NCI-H226 (cell line): ENCODE data around the gene H6PD.

ENCODE experiments used
- DNase-seq: peaks from one replicate; pipeline ENCODE4 v3.0.0-alpha.2; 2015

H6PD gene

GRCh38 chr1:9261496-9261895 lies 26.9 kb downstream of the H6PD start:
- DNase-seq, result no peak

DNA sequence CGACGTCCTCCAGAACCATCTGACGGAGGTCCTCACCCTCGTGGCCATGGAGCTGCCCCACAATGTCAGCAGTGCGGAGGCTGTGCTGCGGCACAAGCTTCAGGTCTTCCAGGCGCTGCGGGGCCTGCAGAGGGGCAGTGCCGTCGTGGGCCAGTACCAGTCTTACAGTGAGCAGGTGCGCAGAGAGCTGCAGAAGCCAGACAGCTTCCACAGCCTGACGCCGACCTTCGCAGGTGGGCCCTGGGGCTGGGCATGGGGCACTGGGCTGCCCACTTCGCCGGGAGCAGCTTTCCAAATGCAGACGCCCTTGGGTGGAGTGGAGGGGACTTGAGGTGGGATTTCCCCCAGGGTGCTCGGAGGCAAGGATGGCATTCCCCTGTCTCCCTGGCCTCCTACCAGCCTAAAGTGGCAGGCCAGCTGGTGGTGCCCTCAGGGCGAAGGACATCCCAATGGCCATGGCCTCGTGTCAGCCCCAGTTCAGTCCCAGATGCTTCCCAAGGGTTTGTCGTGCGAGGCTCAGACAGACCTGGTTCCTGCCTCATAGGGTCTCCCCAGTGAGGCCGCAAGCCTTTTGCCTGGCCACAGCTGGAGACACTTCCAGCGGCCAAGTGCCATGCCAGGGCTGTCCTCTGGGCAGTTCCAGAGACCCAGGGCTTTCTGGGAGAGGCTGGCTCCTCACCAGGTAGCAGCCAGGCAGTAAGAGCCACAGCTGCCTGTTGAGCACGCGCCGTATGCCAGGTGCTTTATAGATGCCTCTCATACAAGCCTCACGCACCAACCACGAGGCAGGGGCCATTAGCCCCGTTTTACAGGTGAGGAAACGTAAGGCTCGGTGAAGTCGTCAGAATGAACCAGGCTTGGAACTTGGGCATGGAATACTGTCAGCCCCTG lies 27.8 kb downstream of the H6PD start:
- DNase-seq, result no peak

DNA sequence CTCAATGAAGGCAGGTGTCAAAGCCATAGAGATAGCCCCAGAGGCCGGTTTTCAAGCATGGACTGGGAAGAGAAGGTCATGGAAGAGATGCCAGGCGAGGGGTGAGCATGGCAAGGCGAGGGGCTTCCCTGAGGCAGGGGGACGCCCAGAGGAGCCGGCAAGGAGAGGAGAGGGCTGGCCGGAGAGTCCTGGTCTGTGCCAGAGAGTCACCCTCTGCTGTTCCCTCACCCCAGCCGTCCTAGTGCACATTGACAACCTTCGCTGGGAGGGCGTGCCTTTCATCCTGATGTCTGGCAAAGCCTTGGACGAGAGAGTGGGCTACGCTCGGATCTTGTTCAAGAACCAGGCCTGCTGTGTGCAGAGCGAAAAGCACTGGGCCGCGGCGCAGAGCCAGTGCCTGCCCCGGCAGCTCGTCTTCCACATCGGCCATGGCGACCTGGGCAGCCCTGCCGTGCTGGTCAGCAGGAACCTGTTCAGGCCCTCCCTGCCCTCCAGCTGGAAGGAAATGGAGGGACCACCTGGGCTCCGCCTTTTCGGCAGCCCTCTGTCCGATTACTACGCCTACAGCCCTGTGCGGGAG lies 28.8 kb downstream of the H6PD start:
- DNase-seq, result no peak

DNA sequence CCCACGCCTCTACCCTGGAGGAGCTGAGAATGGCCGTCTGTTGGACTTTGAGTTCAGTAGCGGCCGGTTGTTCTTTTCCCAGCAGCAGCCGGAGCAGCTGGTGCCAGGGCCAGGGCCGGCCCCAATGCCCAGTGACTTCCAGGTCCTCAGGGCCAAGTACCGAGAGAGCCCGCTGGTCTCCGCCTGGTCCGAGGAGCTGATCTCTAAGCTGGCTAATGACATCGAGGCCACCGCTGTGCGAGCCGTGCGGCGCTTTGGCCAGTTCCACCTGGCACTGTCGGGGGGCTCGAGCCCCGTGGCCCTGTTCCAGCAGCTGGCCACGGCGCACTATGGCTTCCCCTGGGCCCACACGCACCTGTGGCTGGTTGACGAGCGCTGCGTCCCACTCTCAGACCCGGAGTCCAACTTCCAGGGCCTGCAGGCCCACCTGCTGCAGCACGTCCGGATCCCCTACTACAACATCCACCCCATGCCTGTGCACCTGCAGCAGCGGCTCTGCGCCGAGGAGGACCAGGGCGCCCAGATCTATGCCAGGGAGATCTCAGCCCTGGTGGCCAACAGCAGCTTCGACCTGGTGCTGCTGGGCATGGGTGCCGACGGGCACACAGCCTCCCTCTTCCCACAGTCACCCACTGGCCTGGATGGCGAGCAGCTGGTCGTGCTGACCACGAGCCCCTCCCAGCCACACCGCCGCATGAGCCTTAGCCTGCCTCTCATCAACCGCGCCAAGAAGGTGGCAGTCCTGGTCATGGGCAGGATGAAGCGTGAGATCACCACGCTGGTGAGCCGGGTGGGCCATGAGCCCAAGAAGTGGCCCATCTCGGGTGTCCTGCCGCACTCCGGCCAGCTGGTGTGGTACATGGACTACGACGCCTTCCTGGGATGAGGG lies 29.7 kb downstream of the H6PD start:
- DNase-seq, result no peak

GRCh38 chr1:9265037-9265436 lies 30.5 kb downstream of the H6PD start:
- DNase-seq, result no peak

DNA sequence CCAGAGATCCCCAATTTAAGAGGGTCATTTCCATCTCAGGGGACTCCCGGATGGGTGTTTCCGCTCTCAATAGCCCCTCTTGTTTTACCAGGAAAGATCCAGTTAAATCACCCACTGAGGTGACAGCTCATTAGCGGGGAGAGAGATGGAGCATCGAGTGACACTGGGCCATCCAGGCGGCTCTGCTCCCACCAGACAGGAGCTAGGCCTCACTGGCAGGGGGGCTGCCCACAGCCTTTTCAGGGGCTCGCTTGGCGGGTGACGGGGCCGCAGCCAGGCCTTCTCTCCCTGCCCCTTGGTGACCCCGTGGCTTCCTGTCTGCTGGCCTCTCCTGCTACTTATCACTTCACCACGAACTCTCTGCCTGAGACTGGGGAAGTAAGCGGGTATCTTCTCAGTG lies 31.4 kb downstream of the H6PD start:
- DNase-seq, result no peak

DNA sequence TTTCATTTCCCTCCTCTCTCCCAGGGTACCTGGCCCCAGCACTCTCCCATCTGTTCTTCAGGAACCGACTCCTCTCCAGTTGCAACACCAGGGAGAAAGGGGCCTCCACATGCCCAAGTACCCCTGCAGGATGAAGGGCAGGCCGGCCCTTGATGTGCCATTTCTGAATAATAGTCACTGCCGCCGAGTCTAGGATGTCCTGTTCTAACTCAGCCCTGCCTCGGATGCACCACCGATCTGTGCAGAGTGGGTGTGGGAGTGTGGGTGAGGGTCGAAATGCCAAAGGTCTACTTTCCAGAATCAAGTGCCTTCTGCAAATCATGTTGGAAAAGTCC lies 32.7 kb downstream of the H6PD start:
- DNase-seq, result no peak

GRCh38 chr1:9267827-9268581 lies 33.4 kb downstream of the H6PD start:
- no peak for DNase-seq

DNA sequence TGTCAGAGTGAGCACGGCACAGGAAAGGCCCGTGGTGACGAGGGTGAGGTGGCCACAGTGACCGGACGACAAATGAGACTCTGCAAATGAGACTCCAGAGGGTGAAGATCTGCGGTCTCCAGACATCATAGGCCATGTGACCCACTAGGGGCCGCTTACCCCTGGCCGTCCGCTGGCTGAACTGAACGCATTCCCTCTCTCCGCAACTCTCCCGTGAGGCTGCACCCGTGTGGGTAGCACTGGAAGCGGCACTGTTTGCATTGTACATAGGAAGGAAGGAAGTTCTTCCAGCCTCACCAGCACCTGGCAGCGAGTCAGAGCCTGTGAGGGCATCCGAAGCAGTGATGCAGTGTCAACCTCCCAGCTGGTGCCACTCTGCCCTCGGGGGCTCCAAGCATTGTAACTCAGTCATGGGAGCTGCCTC lies 34.5 kb downstream of the H6PD start:
- no peak for DNase-seq

- no peak for DNase-seq
These were observed 35.1 kb downstream of the H6PD start for GRCh38 chr1:9269721-9270120.

DNA sequence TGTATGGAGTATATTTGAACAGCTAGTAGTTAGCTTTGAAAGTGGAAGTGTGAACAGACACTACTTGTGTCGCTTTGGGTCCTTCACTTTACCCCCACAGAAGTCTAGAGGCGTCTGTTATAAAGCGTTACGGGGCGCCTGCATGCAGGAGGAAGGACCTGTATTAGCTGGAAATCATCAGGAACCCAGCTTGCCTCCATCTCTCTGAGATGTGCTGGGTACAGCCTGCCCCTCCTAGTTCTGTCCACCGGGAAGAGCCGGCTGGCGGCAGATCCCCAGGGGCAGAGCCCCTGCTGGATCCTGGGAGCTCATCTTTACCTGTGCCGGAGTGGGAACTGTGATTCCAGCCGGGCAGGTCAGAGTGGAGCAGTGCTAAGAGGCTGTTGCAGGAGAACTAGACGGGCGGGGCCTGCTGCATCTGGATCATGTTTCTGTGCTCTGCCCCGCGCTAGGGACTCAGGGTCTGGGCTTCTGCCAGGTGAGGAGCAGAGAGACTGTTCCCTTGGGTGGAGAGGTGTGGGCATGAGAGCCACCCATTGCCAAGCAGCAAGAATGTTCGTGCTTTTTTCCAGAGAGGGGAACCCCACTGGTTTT lies 35.8 kb downstream of the H6PD start:
- DNase-seq, result no peak

DNA sequence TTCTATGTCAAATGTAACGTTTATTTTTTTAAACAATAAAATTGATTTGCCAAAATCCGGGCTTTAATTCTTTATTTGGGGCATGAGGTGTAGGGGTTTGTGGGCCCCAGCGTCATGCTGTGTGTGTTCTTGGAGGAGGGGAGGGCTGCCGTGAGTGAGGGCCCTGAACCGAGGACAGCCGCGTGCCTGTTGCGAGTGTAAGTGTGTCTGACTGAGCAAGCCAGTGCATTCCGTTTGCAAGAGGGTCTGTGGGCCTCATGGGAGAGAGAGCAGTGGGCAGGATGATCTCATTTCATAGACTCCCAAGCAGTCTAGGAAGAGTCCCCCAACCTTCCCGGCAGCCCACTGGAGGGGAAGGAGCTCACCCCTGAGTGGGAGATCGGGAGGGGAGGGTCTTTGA lies 36.7 kb downstream of the H6PD start:
- DNase-seq, result no peak

DNA sequence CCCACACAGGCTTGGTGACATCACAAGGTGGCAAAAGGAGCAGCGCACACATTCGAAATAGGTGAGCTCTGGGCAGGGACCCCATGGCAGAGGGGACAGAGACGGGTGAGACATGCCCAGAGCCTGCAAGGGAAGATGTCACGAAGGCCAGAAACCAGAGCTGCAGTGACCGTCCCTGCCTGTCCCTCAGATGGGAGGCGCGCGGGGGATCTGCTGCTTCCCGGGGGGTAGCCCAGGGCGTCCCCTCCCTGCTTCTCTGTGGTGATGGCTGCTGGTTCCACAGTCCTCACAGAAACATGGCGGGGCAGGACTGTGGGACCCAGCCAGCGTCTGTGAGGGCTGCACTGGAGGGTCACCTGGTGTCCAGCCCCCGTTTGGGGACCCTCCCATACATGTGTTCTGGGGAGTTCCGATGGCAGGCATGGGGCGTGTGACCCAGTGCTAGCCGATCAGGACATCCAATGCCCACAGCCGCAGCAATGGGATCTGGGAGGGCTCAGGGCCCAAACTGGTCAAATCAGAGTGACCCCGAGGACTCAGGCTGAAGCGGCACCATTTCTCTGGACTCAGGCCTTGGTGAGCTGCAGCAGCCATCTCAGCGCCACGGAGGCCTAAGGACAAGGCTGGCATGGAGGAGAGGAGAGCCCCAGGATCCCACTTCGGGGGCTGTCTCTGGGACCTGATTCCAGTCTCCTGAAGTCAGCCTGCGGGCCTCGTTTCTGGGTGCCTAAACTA lies 37.5 kb downstream of the H6PD start:
- no peak for DNase-seq

DNA sequence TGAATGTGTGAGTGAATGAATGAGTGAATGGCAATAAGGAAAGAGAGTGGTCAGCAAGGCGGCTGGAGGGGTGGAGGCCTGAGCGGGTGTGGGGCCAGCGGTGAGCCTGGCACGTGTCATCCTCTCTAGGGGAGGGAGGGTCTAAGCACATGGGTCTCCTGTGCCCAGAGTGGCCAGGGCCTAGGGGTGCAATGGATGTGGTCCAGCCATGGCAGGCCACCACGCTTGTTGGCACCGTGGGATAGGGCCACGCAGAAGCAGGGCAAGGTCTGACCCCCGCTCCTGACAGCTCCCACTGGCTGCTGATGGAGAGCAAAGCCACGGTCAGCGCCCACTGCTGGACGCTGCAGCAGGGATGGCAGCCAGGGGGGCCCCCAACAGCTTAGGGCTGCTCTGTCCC lies 38.6 kb downstream of the H6PD start:
- DNase-seq, result no peak

DNA sequence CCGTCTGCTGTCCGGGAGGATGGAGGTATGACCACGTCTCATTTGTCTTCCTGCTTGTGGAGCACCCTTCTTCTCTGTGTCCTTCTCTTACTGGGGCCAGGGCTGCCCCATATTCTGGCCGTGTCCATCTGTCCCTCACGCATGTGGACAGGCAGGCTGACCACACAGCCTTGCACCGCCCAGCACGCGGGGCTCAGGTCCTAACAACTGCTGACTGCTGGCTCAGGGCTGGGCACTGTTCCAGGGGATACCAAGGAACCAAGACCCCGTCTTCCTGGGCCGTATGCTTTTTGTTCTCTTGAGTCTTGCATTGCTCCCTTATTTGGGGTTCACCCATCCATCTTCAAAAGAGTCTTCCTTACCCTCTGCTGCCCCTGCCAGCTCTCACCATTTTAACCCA lies 40.6 kb downstream of the H6PD start:
- DNase-seq, result no peak

DNA sequence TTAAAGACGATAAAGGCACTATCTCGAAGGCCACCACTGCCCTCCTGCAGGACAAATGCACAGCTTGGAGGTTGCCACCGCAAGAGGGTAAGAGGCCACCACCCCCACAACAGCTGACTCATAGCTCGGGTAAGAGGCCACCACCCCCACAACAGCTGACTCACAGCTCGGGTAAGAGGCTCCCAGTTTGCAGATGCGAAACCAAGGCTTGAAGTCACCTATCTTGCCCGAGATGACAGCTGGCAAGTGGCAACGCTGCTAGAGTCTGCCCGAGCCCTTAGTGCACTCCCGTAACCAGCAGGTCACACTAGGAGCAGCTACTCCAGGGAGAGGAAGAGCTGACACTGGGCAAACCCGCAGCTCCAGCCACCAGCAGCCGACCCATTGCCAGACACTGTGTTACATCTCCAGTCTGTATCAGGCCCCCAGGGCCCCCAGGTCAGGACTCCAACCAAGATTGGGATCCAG lies 41.0 kb downstream of the H6PD start:
- DNase-seq, result peak; percentile 40

DNA sequence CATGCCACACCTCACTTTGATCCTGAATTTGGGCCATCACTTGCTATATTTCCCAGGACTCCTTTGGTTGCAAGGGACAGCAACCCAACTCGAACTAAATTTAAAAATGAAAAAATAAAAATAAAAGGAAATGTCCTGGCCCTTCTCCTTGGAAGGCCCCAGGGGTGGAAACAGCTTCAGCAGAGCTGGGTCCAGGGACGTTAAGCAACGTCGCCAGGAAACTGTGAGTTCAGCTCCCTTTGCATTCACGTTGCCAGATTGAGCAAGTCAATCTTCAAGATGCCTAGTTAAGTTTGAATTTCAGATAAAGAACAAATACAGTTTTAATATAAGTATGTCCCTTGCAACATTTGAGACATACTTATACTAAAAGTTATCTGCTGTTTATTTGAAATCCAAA lies 43.5 kb downstream of the H6PD start:
- no peak for DNase-seq

GRCh38 chr1:9278585-9279153 lies 44.1 kb downstream of the H6PD start:
- no peak for DNase-seq

DNA sequence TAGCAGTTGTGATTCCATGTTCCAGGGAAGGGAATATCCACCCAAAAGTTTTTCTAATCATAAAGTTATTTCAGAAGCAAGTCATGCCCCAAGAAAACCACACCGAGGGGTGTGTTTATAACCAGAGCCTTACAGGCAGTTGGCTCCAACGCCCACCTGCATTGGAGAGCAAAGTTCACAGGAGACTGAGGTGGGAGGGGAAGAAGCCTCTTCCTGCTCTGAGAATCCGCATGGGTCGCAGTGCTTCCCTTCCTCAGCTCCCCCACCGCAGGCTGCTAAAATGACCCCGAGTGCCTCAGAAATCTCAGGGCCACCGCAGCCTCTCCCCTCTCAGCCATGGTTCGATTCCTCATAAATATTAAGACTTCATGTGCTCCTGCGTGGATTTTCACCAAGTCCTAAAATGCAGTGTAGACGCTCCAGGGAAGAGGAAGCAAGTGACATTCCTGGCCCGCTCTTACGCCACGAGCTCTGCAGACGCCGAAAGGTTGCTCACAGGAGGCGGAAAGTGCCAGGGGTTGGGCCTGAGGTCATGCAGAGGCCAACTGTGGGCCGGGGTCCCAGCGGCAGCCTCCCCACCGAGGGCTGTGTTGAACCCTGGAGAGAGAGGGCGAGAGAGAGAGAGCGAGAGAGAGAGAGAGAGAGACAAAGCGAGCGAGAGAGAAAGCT lies 44.7 kb downstream of the H6PD start:
- DNase-seq, result no peak

DNA sequence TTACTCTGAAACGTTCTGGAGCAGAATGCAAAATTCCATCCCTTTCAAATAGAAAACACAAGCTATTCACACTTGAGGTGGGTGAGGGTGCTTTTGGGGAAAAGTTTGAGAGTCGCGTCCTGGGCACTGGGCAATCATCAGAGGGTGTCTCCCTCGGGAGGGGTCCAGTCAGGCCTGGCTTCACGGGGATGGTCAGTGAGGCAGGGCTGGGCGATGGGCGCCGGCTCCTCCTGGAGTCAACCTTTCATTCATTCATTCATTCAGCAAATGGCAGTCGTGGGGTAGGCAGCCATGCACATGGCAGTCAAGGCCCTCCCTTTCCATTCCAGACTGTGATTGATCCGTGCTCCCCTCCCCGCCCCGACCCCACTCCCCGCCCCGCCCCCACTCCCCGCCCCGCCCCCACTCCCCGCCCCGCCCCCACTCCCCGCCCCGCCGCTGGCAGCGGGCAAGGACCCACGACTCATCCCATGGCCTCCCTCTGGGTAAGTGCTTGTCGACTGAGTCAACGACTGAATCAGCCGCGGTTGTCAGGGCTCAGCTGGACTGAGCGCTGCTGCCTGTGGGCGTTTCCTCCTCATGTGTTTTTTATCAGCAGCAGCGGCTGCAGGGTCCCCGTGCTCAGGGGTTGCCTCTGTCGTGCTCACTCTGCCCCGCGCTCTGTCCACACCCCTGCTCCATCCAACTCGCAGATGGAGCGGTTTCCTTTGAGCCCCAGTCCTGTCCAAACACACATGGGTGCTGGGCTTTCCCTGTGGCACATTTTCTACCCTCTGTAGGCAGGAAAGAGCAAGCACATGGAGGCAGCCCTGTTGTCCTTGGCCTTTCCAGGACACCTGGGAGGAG lies 45.7 kb downstream of the H6PD start:
- DNase-seq, result peak; percentile 92
